B cell (primary cell): Measurements from ENCODE around the gene SLC40A1.

ENCODE experiments used
- EZH2 ChIP-seq: IDR thresholded peaks from 2 replicates; pipeline ENCODE4 v1.6.1; 2012; ENCODE audit warnings: borderline replicate concordance, low read depth, mild to moderate bottlenecking, moderate library complexity, low read length; ENCODE audit not compliant: insufficient read depth, poor library complexity, severe bottlenecking
- TF ChIP-seq, protein P1 (sequence below): fragments of 200-600 bp; IDR thresholded peaks from one replicate; pipeline ENCODE4 v1.8.0; 2022; ENCODE audit warnings: antibody characterized with exemption, mild to moderate bottlenecking

DNA sequence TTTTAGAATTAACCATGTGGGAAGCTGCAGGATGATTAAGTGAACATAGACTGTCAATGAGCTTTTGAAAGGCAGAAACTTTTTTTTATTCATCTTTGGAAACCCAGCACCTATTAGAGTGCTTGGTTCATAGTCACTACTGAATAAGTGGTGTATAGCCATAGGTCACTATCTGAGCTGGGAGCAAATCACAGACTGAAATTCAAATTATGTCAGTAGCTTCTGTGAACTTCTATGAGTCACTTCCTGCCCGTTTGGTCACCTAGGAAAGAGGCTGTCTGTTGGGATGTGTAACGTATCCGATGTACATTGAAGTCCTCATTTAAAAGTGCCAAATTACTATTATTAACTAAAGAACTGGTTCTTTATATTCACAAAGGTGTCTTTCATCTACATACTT, 20.5 kb upstream of the SLC40A1 start:
- TF ChIP-seq, protein P1, sequence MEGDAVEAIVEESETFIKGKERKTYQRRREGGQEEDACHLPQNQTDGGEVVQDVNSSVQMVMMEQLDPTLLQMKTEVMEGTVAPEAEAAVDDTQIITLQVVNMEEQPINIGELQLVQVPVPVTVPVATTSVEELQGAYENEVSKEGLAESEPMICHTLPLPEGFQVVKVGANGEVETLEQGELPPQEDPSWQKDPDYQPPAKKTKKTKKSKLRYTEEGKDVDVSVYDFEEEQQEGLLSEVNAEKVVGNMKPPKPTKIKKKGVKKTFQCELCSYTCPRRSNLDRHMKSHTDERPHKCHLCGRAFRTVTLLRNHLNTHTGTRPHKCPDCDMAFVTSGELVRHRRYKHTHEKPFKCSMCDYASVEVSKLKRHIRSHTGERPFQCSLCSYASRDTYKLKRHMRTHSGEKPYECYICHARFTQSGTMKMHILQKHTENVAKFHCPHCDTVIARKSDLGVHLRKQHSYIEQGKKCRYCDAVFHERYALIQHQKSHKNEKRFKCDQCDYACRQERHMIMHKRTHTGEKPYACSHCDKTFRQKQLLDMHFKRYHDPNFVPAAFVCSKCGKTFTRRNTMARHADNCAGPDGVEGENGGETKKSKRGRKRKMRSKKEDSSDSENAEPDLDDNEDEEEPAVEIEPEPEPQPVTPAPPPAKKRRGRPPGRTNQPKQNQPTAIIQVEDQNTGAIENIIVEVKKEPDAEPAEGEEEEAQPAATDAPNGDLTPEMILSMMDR, result no peak
- TF ChIP-seq EZH2, result no peak
